ENCODE results near the gene POLR3H. TPM values are rescaled to one million over a fixed set of nuclear protein-coding genes. Genes with fewer than 3 reads are reported as not detected.
"Not testable (repeated sequence)": the region's sequence is repeated elsewhere in the genome, so short reads cannot be mapped to it uniquely, and the experiment has no call there.

POLR3H gene
- total RNA-seq, 1 donor from 2014 or later: 18.6 TPM

- DNase-seq (ENCODE audit: low spot score): no peak
- intact Hi-C loops (cut with DNase I): no loop called here
Measured at GRCh38 chr22:41567512-41567768, 23.2 kb upstream of the POLR3H start.

GRCh38 chr22:41565403-41566054 lies 21.3 kb upstream of the POLR3H start:
- intact Hi-C loops (cut with DNase I): no loop called here
- no peak for DNase-seq (ENCODE audit: low spot score)

DNA sequence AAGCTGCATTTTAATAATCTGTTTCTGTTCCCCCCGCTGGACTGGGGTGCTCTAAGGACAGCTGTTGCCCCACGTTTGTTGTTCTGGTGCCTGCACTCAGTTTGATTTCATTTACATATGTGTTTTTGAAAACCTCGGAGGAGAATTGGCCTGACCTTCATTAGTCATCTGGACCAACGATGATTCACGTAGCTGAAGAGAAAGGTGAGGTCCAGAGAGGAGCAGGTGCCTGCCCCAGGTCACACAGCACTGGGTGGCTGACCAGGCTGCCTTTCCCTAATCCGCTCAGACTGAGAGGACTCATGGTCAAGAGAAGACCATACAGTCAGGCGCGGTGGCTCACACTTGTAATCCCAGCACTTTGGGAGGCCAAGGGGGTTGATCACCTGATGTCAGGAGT lies 20.3 kb upstream of the POLR3H start:
- no peak for DNase-seq (ENCODE audit: low spot score)
- intact Hi-C loops (cut with DNase I): no loop called here

- DNase-seq (ENCODE audit: low spot score): no peak
- intact Hi-C loops (cut with DNase I): no loop called here
Measured at GRCh38 chr22:41563051-41563711, 18.9 kb upstream of the POLR3H start.

DNA sequence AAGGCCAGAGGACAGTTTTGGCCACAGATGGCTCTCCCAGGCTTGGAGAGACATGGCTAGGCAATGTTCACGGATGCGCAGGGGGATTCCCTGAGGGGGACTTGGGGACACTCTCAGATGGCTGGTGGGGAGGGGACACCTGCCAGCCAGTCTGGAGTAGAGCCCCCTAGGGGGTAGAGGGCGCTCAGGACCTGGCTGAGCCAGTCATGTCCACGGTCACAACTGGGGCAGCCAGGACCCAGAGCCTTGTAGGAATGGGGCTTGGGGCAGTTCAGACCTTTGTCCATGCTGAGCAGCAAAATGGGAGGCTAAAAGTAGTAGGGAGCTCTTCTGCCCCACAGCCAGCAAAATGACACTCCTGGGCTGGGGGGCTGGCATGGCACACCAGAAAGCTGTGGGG lies 18.2 kb upstream of the POLR3H start:
- intact Hi-C loops (cut with DNase I): no loop called here
- no peak for DNase-seq (ENCODE audit: low spot score)

- no peak for DNase-seq (ENCODE audit: low spot score)
- intact Hi-C loops (cut with DNase I): no loop called here
Measured at GRCh38 chr22:41561788-41562187, 17.5 kb upstream of the POLR3H start.

GRCh38 chr22:41561335-41561734 lies 17.1 kb upstream of the POLR3H start:
- intact Hi-C loops (cut with DNase I): no loop called here
- DNase-seq (ENCODE audit: low spot score): peak; percentile 80

- intact Hi-C loops (cut with DNase I): no loop called here
- no peak for DNase-seq (ENCODE audit: low spot score)
Measured at GRCh38 chr22:41560095-41560471, 15.8 kb upstream of the POLR3H start.

- not testable (repeated sequence) for DNase-seq (ENCODE audit: low spot score)
- intact Hi-C loops (cut with DNase I): loop anchor here (5.0 kb wide), 1 partner anchor 39 kb away; no protein-coding TSS in a partner anchor
Measured at GRCh38 chr22:41558241-41558630, 14.0 kb upstream of the POLR3H start.

GRCh38 chr22:41557401-41558240 lies 13.4 kb upstream of the POLR3H start:
- DNase-seq (ENCODE audit: low spot score): no peak
- intact Hi-C loops (cut with DNase I): loop anchor here (5.0 kb wide), 1 partner anchor 40 kb away; no protein-coding TSS in a partner anchor

DNA sequence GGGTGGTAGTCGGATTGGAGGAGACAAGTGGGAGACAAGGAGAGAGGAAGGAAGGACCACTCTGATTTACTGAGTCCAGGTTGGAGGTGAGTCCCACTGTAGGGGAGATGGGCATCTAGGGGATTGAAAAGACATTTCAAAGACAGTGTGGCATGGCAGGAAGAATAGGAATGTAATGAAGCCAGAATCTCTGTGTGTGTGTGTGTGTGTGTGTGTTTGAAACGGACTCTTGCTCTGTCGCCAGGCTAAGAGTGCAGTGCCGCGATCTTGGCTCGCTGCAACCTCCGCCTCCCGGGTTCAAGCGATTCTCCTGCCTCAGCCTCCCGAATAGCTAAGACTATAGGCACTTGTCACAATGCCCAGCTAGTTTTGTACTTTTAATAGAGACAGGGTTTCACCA lies 12.3 kb upstream of the POLR3H start:
- DNase-seq (ENCODE audit: low spot score): no peak
- intact Hi-C loops (cut with DNase I): loop anchor here (5.0 kb wide), 1 partner anchor 41 kb away; no protein-coding TSS in a partner anchor

GRCh38 chr22:41555325-41555982 lies 11.2 kb upstream of the POLR3H start:
- no peak for DNase-seq (ENCODE audit: low spot score)
- intact Hi-C loops (cut with DNase I): loop anchor here (5.0 kb wide), 1 partner anchor 42 kb away; no protein-coding TSS in a partner anchor

DNA sequence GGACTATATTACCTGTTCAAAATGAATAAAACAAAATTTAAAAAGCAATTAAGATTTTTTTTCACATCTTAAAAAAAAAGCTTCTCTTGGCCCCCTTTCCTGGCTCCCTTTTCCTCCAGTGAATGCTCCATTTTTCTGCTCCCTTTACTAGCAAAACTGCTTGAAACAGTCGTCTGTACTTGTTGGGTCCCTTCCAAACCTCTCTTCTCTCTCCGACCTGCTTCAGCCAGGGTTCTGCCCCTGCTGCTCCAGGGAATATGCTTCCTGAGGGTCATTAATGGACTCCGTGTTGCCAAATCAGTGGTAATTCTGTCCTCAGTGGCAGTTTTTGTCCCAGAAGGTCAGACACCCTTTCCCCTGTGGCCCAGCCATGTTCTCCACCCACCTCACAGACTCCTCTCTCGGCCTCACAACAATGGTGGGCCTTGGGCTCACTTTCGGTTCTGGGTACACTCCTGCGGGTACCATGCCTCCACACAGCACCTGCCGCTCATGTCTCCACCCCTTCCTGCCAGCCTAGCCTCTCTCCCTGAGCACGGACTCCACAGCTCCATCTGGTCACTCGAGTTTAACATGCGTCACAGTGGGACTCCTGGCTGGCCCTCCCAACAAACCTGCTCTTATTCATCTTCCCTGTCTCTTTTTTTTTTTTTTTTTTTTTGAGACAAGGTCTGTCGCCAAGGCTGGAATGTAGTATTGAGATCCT lies 7.8 kb upstream of the POLR3H start:
- intact Hi-C loops (cut with DNase I): no loop called here
- no peak for DNase-seq (ENCODE audit: low spot score)

DNA sequence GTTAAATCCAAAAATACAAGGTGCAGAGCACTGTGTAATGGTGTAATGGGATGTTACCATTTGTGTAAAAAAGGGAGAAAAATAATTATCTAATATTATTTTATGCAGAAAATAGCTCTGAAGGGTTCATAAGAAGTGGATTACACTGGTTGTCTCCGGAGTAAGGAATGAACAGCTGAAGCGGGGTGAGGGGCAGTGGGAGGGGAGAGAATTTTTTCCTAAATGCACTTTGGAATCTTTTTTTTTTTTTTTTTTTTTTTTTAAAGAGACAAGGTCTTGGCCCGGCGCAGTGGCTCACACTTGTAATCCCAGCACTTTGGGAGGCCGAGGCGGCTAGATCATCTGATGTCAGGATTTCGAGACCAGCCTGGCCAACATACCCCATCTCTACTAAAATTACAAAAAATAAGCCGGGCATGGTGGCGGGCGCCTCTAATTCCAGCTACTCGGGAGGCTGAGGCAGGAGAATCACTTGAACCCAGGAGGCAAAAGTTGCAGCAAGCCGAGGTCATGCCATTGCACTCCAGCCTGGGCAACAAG lies 6.8 kb upstream of the POLR3H start:
- DNase-seq (ENCODE audit: low spot score): no peak
- intact Hi-C loops (cut with DNase I): no loop called here

DNA sequence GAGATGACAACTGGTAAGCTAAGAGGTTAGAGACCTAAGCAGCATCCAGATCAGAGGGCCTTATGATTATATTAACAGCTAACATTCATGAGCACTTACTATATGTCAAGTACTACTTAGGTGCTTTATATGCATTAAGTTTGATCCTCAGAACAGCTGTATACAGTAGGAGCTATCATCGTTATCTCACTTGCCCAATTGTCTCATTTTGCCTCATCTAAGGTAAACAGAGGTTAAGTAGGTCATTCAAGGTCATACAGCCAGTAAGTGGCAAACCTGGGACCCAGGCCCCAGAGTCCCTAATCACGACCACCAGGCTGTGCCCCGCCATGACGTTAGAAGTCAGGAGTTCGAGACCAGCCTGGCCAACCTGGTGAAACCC lies 4.6 kb upstream of the POLR3H start:
- DNase-seq (ENCODE audit: low spot score): no peak
- intact Hi-C loops (cut with DNase I): no loop called here

GRCh38 chr22:41544671-41545476 lies 604 bp upstream of the POLR3H start:
- intact Hi-C loops (cut with DNase I): loop anchor here (5.0 kb wide), 1 partner anchor 52 kb away; no protein-coding TSS in a partner anchor
- DNase-seq (ENCODE audit: low spot score): no peak

- intact Hi-C loops (cut with DNase I): loop anchor here (5.0 kb wide), 1 partner anchor 55 kb away; no protein-coding TSS in a partner anchor
- no peak for DNase-seq (ENCODE audit: low spot score)
Measured at GRCh38 chr22:41542224-41542623, 2.0 kb downstream of the POLR3H start.

DNA sequence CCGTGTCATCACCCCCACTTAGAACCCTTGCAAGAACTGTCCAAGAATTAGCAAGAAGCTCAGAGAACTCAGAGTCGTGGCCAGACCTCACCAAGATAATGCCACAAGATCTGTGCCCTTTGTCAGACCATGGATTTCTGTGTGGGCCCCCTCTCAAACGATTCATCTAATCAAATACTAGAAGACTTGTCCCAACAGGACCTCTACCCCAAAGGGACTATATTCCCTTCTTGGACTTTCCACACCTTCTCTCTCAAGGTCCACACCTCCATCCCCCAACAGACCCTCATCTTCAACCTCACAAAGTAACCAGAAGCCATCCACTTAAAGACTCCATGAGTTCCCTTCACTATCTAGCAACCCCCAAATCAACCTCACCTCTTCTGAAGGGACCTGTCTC lies 2.8 kb downstream of the POLR3H start:
- intact Hi-C loops (cut with DNase I): loop anchor here (5.0 kb wide), 1 partner anchor 56 kb away; no protein-coding TSS in a partner anchor
- no peak for DNase-seq (ENCODE audit: low spot score)

Data from cardiac septum (tissue), 1 donor.